ENCODE results near the gene MAGI2.

- no peak for TF ChIP-seq POLR2A (IDR thresholded peaks at IDR 0.05; ENCODE audit: insufficient read depth in 1 of 2, low read depth in 2 of 2, low read length in 2 of 2)
- no peak for TF ChIP-seq TCF7L2 (IDR thresholded peaks at IDR 0.05; ENCODE audit: low read depth, low read length)
- TF ChIP-seq PAF1 (CRISPR knock-in tag; IDR thresholded peaks at IDR 0.05) = no peak
- no peak for TF ChIP-seq ZNF850 (CRISPR knock-in tag; conservative IDR thresholded peaks at IDR 0.05)
- TF ChIP-seq ZMYM2 (CRISPR knock-in tag; IDR thresholded peaks at IDR 0.05) = no peak
- no peak for TF ChIP-seq NFIC (IDR thresholded peaks at IDR 0.05; ENCODE audit: low read length)
- no peak for TF ChIP-seq ZNF460 (CRISPR knock-in tag; IDR thresholded peaks at IDR 0.05; ENCODE audit: borderline replicate concordance)
- TF ChIP-seq, protein P1, sequence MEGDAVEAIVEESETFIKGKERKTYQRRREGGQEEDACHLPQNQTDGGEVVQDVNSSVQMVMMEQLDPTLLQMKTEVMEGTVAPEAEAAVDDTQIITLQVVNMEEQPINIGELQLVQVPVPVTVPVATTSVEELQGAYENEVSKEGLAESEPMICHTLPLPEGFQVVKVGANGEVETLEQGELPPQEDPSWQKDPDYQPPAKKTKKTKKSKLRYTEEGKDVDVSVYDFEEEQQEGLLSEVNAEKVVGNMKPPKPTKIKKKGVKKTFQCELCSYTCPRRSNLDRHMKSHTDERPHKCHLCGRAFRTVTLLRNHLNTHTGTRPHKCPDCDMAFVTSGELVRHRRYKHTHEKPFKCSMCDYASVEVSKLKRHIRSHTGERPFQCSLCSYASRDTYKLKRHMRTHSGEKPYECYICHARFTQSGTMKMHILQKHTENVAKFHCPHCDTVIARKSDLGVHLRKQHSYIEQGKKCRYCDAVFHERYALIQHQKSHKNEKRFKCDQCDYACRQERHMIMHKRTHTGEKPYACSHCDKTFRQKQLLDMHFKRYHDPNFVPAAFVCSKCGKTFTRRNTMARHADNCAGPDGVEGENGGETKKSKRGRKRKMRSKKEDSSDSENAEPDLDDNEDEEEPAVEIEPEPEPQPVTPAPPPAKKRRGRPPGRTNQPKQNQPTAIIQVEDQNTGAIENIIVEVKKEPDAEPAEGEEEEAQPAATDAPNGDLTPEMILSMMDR (CRISPR knock-in tag; IDR thresholded peaks at IDR 0.05) = no peak
- TF ChIP-seq, protein P2, sequence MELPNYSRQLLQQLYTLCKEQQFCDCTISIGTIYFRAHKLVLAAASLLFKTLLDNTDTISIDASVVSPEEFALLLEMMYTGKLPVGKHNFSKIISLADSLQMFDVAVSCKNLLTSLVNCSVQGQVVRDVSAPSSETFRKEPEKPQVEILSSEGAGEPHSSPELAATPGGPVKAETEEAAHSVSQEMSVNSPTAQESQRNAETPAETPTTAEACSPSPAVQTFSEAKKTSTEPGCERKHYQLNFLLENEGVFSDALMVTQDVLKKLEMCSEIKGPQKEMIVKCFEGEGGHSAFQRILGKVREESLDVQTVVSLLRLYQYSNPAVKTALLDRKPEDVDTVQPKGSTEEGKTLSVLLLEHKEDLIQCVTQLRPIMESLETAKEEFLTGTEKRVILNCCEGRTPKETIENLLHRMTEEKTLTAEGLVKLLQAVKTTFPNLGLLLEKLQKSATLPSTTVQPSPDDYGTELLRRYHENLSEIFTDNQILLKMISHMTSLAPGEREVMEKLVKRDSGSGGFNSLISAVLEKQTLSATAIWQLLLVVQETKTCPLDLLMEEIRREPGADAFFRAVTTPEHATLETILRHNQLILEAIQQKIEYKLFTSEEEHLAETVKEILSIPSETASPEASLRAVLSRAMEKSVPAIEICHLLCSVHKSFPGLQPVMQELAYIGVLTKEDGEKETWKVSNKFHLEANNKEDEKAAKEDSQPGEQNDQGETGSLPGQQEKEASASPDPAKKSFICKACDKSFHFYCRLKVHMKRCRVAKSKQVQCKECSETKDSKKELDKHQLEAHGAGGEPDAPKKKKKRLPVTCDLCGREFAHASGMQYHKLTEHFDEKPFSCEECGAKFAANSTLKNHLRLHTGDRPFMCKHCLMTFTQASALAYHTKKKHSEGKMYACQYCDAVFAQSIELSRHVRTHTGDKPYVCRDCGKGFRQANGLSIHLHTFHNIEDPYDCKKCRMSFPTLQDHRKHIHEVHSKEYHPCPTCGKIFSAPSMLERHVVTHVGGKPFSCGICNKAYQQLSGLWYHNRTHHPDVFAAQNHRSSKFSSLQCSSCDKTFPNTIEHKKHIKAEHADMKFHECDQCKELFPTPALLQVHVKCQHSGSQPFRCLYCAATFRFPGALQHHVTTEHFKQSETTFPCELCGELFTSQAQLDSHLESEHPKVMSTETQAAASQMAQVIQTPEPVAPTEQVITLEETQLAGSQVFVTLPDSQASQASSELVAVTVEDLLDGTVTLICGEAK (IDR thresholded peaks at IDR 0.05) = no peak
- TF ChIP-seq, protein P2 (CRISPR knock-in tag; IDR thresholded peaks at IDR 0.05) = no peak
- TF ChIP-seq RAD21 (CRISPR knock-in tag; IDR thresholded peaks at IDR 0.05) = no peak
- no peak for TF ChIP-seq BRCA1 (CRISPR knock-in tag; IDR thresholded peaks at IDR 0.05)
- TF ChIP-seq TCF7 (IDR thresholded peaks at IDR 0.05; ENCODE audit: low read depth) = no peak
These were observed 1168.5 kb downstream of the MAGI2 start for GRCh38 chr7:78284945-78285344.
